Epithelial cell of umbilical artery (primary cell): ENCODE results near the gene BACH2. TPM values are rescaled to one million over a fixed set of nuclear protein-coding genes. Genes with fewer than 3 reads are reported as not detected.

Experiments
- total RNA-seq: library from RNA; depleted of rRNA; stranded (reverse); fragments of >200 nt; gene quantifications from 2 replicates; pipeline ENCODE4 v1.2.3, GENCODE V29; 2014

The BACH2 gene
- total RNA-seq: 0.30 and 0.65 TPM in 2 replicates

DNA sequence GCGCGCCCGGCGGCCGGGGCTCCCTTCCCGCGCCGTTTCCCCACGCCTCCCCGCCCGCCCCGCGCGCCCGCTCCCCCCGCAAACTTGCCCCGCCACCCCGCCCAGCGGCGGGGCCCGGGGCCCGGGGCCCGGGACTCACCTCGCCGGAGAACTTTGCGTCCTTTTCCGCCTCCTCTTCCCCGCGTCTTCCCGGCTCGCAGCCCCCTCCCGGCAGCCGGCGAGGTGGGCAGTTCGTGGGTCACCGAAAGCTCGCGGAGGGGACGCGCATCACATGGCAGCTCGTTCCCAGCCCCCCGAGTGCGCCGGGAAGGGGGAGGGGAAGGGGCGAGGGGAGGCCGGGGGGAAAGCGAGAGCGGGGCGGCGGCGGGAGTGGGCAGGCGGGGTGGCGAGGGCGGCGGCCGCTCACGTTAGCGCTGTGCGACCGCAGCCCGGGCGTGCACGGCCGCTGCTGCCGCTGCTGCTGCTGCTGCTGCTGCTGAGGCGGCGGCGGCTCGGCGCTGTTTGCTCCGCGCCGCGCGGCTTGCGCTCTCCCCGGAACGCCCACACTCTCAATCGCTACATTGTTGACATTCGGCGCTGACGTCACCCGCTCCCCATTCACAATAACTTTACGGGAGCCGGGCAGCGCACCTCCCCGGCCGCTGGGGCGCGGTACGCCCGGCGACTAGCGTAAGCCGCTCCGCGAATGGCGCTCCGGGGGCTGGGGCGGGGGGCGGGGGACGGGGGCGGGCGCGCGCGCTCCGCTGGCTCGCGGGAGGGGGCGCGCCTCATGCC lies at the start of gene BACH2:
TSS of gene BACH2 (minus strand) at position 503 of the 774 bp plus-strand sequence. CDS start 287,999 bp downstream, outside the sequence.

GRCh38 chr6:89894169-89894568 lies 402.5 kb downstream of the BACH2 start, which contains the start of gene GJA10:
TSS of gene GJA10 (plus strand) at chr6:89894469. CDS start at chr6:89894469, 0 bp downstream.

